PC-3 (cell line): ENCODE data around the gene NOSTRIN.

ENCODE experiments used
- CTCF ChIP-seq: fragments of 300-600 bp; sonication (generic); conservative IDR thresholded peaks from 2 replicates; pipeline ENCODE4 v1.5.1; 2017; ENCODE audit warnings: antibody characterized with exemption, low read depth, mild to moderate bottlenecking, low read length
- EZH2 ChIP-seq: fragments of 300-600 bp; sonication (generic); IDR thresholded peaks from one replicate; pipeline ENCODE4 v1.6.1; 2017; ENCODE audit warnings: antibody characterized with exemption, mild to moderate bottlenecking, low read length; ENCODE audit not compliant: unreplicated experiment
- EZH2phosphoT487 ChIP-seq: fragments of 300-600 bp; sonication (generic); IDR thresholded peaks from 2 replicates; pipeline ENCODE4 v1.6.1; 2018; ENCODE audit warnings: mild to moderate bottlenecking, antibody characterized with exemption, low read length, borderline replicate concordance

- TF ChIP-seq CTCF (no peak), EZH2 (no peak), EZH2phosphoT487 (no peak)
Observed at GRCh38 chr2:168831662-168832061, 29.2 kb downstream of the NOSTRIN start.
